GOT3 (cell line): ENCODE results near the gene GTF2I.
"Not testable (repeated sequence)": the region's sequence is repeated elsewhere in the genome, so short reads cannot be mapped to it uniquely, and the experiment has no call there.

Source experiments
- DNase-seq: peaks from one replicate; lab custom pipeline; 2025; ENCODE audit warnings: mixed read lengths; lab: John Stamatoyannopoulos, UW

Gene GTF2I

DNA sequence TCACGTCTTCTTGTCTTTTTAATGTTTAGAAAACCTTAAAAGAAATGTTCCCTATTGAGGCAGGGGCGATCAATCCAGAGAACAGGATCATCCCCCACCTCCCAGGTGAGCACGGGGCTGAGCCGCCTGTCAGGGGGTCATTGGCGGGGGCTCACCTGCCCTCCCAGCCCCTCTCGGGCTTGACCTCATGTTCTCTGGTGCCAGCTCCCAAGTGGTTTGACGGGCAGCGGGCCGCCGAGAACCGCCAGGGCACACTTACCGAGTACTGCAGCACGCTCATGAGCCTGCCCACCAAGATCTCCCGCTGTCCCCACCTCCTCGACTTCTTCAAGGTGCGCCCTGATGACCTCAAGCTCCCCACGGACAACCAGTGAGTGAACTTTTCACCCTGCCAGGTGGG, 121.5 kb downstream of the GTF2I start:
- DNase-seq = not testable (repeated sequence)

GRCh38 chr7:74781746-74782145, 124.2 kb downstream of the GTF2I start:
- not testable (repeated sequence) for DNase-seq

GRCh38 chr7:74783595-74783994, 126.1 kb downstream of the GTF2I start:
- not testable (repeated sequence) for DNase-seq

GRCh38 chr7:74788369-74789150, 131.0 kb downstream of the GTF2I start:
- DNase-seq = peak; percentile 95

DNA sequence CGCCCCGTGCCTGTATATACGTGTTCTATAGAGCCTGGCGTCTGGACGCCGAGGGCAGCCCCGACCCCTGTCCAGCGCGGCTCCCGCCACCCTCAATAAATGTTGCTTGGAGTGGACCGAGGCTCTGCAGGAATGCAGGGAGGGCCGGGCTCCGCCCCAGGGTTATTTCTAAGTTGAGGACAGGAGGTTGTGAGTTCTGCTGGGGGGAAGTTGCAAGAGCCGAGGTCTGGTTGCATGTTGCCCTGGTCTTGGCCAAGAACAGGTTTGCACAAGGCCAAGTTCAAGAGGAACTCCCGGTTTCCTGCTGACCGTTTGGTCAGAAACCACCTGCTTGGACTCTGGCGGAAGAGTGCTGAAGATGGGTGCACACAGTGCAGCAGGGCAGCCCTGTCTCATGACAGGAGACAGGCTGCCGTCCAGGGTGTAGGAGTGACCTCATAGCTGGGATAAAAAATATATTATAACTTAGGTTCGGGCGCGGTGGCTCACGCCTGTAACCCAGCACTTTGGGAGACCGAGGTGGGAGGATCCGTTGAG, 131.8 kb downstream of the GTF2I start:
- DNase-seq = not testable (repeated sequence)

DNA sequence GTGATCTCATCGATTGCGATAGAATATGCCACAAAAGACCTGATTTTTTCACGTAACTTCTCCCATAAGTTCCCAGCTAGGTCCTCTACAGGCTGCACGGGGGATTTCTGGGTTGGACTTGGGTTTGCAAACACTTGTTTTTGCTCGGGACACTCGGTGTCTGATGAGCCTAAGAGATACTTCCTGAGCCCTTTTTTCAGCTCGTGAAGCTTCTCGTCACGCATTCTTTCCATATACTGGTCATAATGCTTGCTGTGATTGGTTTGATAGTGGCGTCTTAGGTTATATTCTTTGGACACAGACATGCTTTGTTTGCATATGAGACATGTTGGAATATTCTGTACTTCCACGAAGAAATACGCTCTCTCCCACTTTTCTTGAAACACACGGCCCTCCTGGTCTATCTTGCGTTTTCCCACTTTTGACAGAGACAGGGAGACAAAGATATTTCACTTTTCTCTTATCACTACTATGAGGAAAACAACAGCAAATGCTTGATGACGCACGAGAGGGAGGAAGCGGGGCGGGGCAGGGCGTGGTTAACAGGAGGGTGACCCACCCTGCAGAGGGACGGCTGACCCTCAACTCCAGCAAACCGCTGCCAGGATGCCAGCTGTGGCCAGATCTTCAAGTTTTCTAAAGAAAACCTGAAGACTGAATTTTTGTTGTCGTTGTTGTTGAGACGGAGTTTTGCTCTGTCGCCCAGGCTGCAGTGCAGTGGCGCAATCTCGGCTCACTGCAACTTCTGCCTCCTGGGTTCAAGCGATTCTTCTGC, 140.5 kb downstream of the GTF2I start:
- not testable (repeated sequence) for DNase-seq

GRCh38 chr7:74798644-74799043, 141.1 kb downstream of the GTF2I start:
- not testable (repeated sequence) for DNase-seq
